Cerebellar cortex (tissue), 1 donor: ENCODE measurements around the gene PHOX2B.

Experiments
- DNase-seq: peaks from one replicate; pipeline ENCODE4 v3.0.0-alpha.2; 2015; ENCODE audit warnings: low spot score

The PHOX2B gene

GRCh38 chr4:41748571-41749475 lies at the start of gene PHOX2B:
PHOX2B (minus strand) TSS chr4:41748725; CDS start chr4:41748610, 115 bp downstream.
- no peak for DNase-seq

DNA sequence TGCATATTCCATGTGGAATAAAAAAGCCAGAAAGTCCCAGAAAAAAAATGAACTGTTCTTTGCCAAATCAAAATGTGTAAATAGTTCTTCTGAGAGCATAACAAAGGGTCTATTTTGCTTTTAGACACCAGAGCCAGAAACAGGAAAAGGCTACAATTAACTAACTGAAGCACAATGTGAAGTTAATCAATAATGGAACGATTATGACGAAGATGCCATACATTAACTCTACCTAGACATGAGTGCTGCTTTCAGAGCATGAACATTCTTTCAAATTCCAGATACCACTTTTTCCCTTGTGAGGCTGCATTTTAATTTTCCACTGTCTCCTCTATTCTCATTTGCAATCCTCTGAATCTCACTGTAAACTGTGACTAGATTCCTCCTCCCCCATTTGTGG lies 48.7 kb upstream of the PHOX2B start:
- DNase-seq = no peak

DNA sequence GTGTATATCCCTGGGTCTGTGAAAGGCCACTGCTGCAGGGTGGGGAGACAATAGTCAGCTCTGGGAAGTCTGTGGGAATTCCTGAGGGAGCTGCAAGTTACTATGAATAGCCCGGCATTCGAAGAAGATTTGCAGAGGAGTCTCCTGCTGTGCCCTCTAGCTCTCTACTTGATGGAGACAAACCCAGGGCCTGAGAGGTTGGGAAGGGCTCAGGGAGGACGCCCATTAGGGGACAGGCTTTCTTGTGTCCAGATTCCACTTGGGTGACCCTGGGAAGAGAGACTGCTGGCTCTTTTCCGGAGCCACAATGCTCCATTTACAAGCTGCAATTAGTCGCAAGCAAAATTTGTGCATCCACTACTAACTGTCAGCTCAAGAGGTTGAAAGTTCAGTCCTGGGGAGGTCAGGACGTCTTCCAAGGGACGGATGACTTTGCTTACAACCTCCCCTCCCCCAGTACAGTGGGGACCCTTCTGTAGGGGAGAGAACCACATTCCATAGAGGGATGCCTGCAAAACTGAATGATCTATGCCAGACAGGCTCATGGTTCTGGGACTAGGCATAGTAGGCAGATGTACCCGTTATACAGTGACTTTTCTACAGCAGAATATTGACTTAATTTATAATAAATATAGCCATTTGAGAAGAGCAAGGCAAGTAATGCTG lies 48.2 kb upstream of the PHOX2B start:
- DNase-seq = no peak

- DNase-seq = no peak
Measured at GRCh38 chr4:41795796-41796385, 47.4 kb upstream of the PHOX2B start.

GRCh38 chr4:41792166-41792565 lies 43.6 kb upstream of the PHOX2B start:
- DNase-seq = no peak

- DNase-seq = no peak
Measured at GRCh38 chr4:41791557-41791956, 43.0 kb upstream of the PHOX2B start.

- DNase-seq = no peak
Measured at GRCh38 chr4:41787931-41788330, 39.4 kb upstream of the PHOX2B start.

DNA sequence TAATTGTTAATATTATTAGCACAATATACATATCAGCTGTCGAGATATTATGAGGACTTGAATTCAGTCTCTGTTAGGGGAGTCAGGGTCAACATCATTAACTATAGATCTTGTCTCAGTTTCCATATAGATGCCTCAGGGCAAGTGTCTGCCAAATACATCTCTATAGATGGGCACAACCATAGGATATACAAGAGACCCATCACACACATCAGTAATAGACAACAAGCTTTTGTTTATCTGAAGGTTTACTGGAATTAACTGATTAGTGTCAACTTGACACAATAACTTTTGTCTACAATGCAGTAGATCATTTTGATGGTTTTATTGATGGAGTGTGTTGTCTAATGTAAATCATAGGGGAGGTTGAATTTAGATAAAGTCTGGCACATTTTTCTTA lies 37.1 kb upstream of the PHOX2B start:
- no peak for DNase-seq

DNA sequence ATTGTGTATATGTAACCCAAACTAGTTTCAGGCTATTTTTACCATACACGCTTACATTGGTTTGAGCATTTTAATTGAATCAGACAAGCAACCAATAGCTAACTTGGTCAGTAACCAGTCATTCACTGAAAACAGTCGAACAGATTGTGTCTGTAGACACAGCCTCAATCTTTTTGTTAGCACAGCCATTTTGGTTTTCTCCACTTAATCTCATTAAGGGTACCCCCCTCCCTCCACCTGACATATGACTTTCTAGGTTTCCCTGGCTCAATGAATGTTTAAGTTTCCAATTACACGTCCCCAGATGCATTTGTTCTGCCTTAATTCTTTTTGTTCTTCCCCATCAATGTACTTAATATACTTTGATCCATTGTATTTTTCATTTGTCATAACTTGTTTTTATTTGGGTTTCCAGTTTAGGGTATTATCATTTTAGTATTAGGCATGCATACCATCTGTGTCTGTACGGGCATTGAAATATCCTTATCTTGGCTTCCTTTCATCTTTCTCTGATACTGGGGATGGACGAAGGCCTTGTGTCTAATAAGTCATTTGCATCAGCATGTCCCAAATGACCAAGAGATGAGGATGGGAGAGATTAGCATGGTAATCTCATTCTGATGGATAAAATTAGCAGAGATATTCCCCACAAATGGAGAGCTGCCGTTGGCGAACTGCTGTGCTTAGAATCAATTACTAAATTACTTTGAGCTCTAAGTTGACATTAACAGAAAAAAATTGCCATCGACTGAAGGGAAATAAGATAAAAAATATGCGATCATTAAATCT lies 35.9 kb upstream of the PHOX2B start:
- DNase-seq = no peak

DNA sequence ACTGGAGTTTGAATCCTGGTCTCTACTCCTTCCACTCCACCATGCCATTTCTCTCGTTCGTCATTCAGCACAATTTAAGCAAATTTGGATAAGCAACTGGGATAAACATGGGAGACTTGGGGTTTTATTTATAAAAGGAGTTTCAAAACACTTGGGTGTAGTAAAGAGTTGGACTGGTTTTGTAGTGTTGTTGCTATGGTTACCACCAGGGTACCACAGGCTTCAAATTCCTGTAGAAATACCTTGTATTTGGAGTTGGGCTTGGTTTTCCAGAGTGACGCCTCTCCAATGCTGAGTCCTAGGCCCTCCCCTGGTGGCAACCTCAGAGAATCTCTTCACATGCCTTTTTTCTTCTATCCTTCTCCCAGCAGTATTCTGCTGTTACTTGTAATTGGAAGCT lies 27.9 kb upstream of the PHOX2B start:
- DNase-seq = no peak

DNA sequence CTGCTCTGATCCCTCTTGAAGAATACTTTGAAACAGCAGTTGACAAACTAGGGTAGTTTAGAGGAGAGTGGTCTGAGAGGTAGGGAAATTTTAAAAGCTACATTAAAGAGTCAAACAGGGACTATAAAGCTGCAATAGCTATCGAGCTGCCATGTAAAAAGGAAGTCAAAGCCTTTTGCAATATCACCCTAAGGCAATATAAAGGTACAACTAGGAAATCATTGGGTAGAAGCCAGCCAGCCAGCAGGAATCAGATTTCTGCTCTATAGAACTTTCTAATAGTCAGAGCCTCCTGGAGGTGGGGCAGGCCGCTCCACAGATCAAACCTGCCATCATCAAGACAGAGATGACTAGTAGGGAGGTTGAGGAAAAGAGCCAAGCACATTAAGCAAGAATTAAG lies 15.2 kb upstream of the PHOX2B start:
- no peak for DNase-seq

- DNase-seq = no peak
Measured at GRCh38 chr4:41758884-41759283, 10.4 kb upstream of the PHOX2B start.

DNA sequence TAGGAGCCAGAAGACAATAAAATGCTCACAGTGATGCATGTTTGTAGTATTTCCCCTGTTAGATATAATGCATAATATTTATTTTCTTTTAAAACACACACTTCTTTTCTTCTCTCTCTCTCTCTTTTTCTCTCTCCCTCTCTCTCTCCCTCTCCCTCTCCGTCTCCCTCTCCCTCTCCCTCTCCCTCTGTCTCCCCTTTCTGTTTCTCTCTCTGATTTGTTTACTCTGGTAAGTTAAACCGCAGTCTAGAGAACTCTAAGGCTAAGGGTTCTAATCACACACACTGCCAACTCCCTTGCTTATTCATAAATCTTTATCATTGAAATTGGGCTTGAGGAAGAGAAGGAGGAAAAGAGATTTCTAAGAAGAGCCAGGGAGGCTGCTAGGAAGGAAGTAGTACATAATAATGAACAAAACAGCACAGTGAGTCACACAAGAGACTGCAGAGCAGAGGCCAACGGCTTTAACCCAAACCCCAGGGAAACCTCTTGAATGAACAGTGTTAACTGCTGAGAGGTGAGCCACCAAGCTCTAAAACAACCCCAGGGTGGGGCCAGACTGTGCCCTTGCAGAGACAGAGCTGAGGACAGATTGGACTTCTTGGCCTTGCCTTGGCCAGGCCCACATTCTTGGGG lies 9.1 kb upstream of the PHOX2B start:
- no peak for DNase-seq

DNA sequence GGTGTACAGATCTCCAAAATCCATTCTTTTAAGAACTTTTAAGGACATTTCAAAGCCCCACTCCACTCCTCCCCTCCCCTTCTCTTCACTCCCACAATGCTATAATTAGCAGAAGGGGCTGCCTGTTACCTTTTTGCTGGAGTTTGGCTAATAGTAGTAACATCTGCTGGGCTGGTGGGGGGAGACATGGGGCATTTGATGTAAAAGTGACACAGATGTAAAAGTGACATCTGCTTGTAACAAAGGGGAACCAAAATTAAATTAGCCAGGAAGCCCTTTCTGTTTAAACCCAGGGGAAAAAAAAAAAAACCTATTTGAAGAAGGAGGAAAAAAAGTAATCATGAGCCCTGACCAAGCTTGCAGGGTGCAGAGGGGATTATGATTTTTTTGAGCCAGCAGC lies 5.4 kb upstream of the PHOX2B start:
- no peak for DNase-seq

DNA sequence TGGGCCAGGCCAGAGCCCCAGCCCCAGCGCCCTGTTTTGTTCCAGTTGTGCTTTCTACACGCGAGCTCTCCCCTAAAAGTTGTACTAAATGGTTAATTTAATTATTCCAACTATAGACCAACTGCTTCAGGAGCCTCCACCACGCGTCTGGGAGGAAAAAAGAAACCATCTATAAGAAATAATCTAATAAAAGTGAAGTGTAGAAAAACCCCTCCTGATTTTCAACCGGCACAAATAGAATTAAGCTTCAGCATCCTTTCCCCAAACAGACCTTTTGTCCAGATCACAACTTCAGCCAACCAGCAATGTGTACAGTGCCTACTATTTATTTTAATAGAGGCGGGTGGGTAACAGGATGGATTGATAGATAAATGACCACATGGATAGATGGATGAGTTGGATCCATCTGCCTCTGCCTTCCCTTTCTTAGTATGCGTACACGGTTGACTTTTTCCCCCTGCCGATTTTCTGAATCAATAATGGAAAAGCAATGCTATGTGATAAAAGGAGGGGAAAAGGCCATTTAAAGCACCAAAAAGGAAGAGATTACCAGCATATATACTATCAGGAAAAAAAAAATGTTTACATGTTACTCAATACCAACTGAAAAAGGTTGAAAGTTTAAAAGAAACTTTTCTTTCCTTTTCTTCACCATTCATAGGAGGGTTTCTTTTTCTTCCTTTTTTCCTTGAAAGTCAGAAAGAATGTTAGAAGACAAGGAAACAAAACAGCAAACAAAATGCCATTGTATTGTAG lies 3.7 kb upstream of the PHOX2B start:
- DNase-seq = no peak

GRCh38 chr4:41751449-41752061 lies 3.0 kb upstream of the PHOX2B start:
- no peak for DNase-seq

DNA sequence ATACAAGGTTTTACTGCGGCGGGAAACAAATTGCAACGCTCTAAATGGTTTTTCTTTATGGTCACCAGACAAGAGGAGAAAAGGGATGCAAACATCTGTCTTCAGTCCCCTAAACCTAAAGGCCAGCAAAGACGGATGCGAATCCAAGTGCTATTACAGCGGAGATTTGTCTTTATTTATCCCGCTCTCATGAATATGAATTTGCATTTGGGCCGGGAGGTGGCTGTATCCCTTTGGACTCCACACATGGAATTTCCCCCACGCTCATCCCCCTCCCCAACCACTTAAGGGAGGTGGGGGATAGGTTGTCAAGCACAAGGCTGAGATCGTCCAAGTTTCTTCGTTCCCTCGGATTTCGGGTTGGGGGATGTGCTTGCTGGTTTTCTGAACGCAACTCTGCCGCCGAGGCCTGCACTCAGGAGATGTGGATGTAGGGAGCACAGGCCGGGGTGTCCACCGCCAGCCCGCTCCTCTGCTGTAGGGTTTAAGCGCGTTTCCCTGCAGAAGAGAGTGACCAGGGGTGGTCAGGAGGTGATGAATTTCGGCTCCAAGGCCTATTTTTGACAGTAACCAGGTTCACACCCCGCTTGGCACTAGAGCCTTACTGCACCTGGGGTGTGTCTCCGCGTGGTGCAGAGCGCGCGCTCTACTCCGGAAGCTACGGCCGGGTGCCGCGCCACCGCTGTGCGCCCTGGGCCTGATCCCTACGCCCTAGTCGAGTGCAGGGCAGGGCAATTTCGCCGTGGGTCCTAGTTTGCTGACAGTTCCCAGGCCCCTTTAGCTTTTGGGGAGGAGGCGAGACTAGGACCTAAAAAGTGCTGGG lies 2.3 kb upstream of the PHOX2B start:
- no peak for DNase-seq

DNA sequence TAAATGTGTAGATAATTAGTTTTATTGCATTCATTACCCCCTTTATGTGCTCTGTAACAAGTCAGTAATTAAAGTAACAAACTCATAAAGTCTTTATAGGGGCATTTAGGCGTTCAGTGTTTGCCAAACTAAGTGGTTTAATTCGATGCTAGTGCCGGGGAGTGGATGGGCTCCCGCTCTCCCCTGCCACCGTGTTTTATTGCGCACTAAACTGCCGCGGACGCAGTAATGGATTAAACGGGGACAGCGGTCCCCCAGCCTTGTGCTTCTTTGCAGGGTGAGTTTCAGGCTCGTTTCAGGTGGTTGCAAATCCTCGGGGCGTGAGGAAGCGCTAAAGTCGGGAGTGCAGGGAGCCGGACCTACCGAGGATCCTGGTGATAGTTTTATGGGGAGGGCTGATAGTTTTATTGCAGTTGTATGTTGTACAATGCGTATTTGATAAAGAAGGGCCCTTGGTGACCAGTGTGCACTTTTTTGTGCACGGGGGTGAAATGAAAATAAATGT lies 1.6 kb upstream of the PHOX2B start:
- no peak for DNase-seq

- no peak for DNase-seq
Measured at GRCh38 chr4:41749631-41750039, 1.1 kb upstream of the PHOX2B start.
